Measurements from ENCODE around the gene THSD4.

Gene THSD4

DNA sequence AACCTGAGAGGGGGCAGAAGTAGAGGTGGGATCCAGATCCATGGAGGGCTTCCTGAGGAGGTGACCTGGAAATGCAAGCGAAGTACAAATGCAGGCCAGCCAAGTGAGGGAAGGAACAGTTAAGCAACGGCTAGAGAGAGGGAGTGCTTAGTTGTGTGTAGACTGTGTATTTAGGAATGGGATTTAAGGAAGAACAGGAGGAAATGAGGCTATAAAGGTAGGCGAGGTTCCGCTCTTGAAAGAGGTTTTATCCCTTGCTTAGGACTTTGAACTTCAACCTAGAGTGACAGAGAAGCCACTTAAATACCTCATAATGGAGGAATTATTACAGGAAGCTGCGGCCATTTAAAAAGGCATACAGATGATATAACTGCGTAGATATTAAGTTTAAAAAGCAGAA, 295.1 kb downstream of the THSD4 start:
- TF ChIP-seq CTCF (conservative IDR thresholded peaks at IDR 0.05) = no peak
- H3K27ac ChIP-seq = no peak overlapping the region

DNA sequence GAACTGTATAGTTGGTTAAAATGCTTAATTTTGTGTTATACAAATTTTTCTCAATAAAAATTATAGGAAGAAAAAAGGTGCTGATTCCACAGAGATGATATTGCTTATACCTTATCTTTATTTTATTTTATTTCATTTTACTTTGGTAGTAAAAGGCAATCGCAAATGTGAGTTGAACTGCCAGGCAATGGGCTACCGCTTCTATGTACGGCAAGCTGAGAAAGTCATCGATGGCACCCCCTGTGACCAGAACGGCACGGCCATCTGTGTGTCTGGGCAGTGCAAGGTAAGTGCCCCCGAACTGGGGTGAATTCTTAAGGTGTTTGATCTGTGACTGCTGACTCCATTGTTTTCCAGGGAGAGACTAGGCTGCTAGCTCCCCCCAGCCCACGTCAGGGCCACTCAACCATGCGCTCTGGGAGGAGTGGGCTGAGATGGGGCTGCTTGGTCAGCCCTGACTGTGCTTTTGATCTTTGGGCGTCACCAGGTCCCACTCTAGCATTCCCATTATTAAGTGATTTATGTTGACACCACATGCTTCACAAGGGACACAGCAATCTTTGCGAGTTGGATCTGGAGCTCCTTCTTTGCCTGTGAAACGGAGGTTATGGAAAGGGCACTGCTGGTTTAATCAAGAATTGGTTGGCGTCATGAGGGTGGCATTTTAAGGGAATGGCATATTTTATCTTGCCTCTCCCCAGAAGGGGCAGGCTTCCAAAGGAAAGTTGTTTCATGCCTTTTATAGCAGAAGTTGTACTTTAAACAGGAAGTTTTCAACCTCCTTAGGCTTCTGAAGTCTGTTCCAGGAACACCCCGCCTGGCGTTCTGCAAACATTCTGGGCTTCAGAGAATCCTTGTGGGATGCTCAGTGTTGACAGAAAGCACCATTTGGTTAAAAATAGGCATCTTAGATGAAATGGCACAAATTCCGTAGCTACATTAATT, 296.5 kb downstream of the THSD4 start:
- peak; percentile 66 for TF ChIP-seq CTCF (conservative IDR thresholded peaks at IDR 0.05)
- peak overlapping the region; percentile 37 for H3K27ac ChIP-seq

- H3K27ac ChIP-seq = no peak overlapping the region
- no peak for TF ChIP-seq CTCF (conservative IDR thresholded peaks at IDR 0.05)
These were observed 298.1 kb downstream of the THSD4 start for GRCh38 chr15:71413419-71413818.

- TF ChIP-seq CTCF (conservative IDR thresholded peaks at IDR 0.05) = no peak
- H3K27ac ChIP-seq = 0 out of 2 replicates have a peak overlapping the region, but pooled peaks have one; percentile 4
These were observed 299.6 kb downstream of the THSD4 start for GRCh38 chr15:71414853-71415252.

GRCh38 chr15:71422530-71423259, 307.4 kb downstream of the THSD4 start:
- no peak overlapping the region for H3K27ac ChIP-seq
- no peak for TF ChIP-seq CTCF (conservative IDR thresholded peaks at IDR 0.05)

DNA sequence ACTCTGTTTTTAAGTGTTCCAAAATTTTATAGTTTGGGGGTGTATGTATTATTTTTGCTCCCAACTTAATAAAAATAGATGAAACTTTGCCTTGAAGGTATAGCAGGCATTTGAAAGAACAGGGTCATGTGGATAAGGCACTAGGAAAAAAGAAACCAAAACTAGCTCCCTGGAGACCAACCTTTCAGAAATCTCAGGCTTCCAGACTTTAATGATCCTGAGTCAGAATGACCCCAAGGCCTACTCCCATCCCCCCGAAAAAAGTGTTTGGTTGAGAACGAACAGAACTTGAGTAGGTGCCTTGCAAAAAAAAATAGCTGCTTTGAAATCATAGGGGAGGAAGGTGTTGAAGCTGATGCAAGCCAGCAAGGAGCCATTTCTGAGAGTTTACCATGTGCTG, 309.5 kb downstream of the THSD4 start:
- no peak overlapping the region for H3K27ac ChIP-seq
- TF ChIP-seq CTCF (conservative IDR thresholded peaks at IDR 0.05) = no peak

GRCh38 chr15:71425388-71425787, 310.1 kb downstream of the THSD4 start:
- no peak overlapping the region for H3K27ac ChIP-seq
- no peak for TF ChIP-seq CTCF (conservative IDR thresholded peaks at IDR 0.05)

Data from VCaP (cell line).